RPMI8226 (cell line): ENCODE results near the gene PFDN4.
A peak's percentile ranks its signal among the peaks of the same experiment; 100 is the strongest.
"Not testable (repeated sequence)": the region's sequence is repeated elsewhere in the genome, so short reads cannot be mapped to it uniquely, and the experiment has no call there.

Experiments used
- DNase-seq: peaks from one replicate; pipeline ENCODE4 v3.0.0-alpha.2; 2015

PFDN4 gene

GRCh38 chr20:54227751-54228150, 19.9 kb downstream of the PFDN4 start:
- DNase-seq = peak; percentile 14

- no peak for DNase-seq
Measured at GRCh38 chr20:54228841-54229240, 21.0 kb downstream of the PFDN4 start.

- no peak for DNase-seq
Measured at GRCh38 chr20:54229566-54230160, 21.8 kb downstream of the PFDN4 start.

GRCh38 chr20:54231036-54231435, 23.1 kb downstream of the PFDN4 start:
- no peak for DNase-seq

- DNase-seq = no peak
Measured at GRCh38 chr20:54234991-54235390, 27.1 kb downstream of the PFDN4 start.

- no peak for DNase-seq
Measured at GRCh38 chr20:54237116-54237943, 29.4 kb downstream of the PFDN4 start.

GRCh38 chr20:54244113-54244512, 36.2 kb downstream of the PFDN4 start:
- DNase-seq = no peak

- DNase-seq = not testable (repeated sequence)
Measured at GRCh38 chr20:54248705-54249104, 40.8 kb downstream of the PFDN4 start.

GRCh38 chr20:54250691-54251090, 42.8 kb downstream of the PFDN4 start:
- no peak for DNase-seq

- no peak for DNase-seq
Measured at GRCh38 chr20:54251096-54251495, 43.2 kb downstream of the PFDN4 start.

- DNase-seq = no peak
Measured at GRCh38 chr20:54254596-54254995, 46.7 kb downstream of the PFDN4 start.

GRCh38 chr20:54255157-54255556, 47.3 kb downstream of the PFDN4 start:
- DNase-seq = no peak

- DNase-seq = no peak
Measured at GRCh38 chr20:54256202-54256601, 48.3 kb downstream of the PFDN4 start.

GRCh38 chr20:54257071-54257816, 49.4 kb downstream of the PFDN4 start:
- no peak for DNase-seq

- no peak for DNase-seq
Measured at GRCh38 chr20:54260116-54260515, 52.2 kb downstream of the PFDN4 start.

GRCh38 chr20:54262671-54263070, 54.8 kb downstream of the PFDN4 start:
- no peak for DNase-seq

GRCh38 chr20:54263116-54263690, 55.3 kb downstream of the PFDN4 start:
- no peak for DNase-seq

- DNase-seq = not testable (repeated sequence)
Measured at GRCh38 chr20:54265791-54266190, 57.9 kb downstream of the PFDN4 start.

GRCh38 chr20:54266844-54267243, 59.0 kb downstream of the PFDN4 start:
- no peak for DNase-seq

- DNase-seq = no peak
Measured at GRCh38 chr20:54267483-54268003, 59.7 kb downstream of the PFDN4 start.

GRCh38 chr20:54268941-54269340, 61.1 kb downstream of the PFDN4 start:
- no peak for DNase-seq
